Measurements from ENCODE around the gene EME2. TPM values are rescaled to one million over a fixed set of nuclear protein-coding genes. Genes with fewer than 3 reads are reported as not detected.
"Not testable (repeated sequence)": the region's sequence is repeated elsewhere in the genome, so short reads cannot be mapped to it uniquely, and the experiment has no call there.

Gene EME2
- total RNA-seq, 1 experiment from 2014 or later: 24.2 TPM

- intact Hi-C loops (cut with micrococcal nuclease; ENCODE audit: unreplicated experiment): no loop called here
- Histone ChIP-seq H3K9me2 (ENCODE audit: insufficient read depth) (no peaks in the 10 kb centered on the region), H2AFZ (no peak overlapping the region), H3K79me2 (ENCODE audit: low read depth) (no peaks in the 10 kb centered on the region), H3K4me2 (no peak overlapping the region), H3K36me3 (ENCODE audit: low read depth) (no peaks in the 10 kb centered on the region), H3K9me3 (ENCODE audit: insufficient read depth, low read depth) (no peaks in the 10 kb centered on the region), H3K27ac (no peak overlapping the region), H3K4me3 (no peak overlapping the region), H3F3A (ENCODE audit: insufficient read depth, low read depth) (peaks cover 17% of the 10 kb centered on the region), H3K4me1 (replicated peaks; ENCODE audit: insufficient read depth) (no peaks in the 10 kb centered on the region), H4K20me1 (ENCODE audit: insufficient read depth) (no peaks in the 10 kb centered on the region), H3K27me3 (ENCODE audit: insufficient read depth, low read depth) (no peaks in the 10 kb centered on the region)
- TF ChIP-seq EZH2 (IDR thresholded peaks at IDR 0.05; ENCODE audit: low read depth) (no peak), CTCF (conservative IDR thresholded peaks at IDR 0.05) (no peak)
- BruUV-seq (replicated peaks): no TSS peak
- ChIA-PET POLR2A (ENCODE audit: unreplicated experiment) (no interaction called here), CTCF (no interaction called here)
- DNase-seq: no peak
These were observed 41.0 kb upstream of the EME2 start for GRCh38 chr16:1731603-1732002.

- Histone ChIP-seq H3K4me3 (no peak overlapping the region), H3K4me2 (no peak overlapping the region), H3K79me2 (ENCODE audit: low read depth) (no peaks in the 10 kb centered on the region), H3K27me3 (ENCODE audit: insufficient read depth, low read depth) (no peaks in the 10 kb centered on the region), H3K9me3 (ENCODE audit: insufficient read depth, low read depth) (no peaks in the 10 kb centered on the region), H3K4me1 (replicated peaks; ENCODE audit: insufficient read depth) (no peaks in the 10 kb centered on the region), H4K20me1 (ENCODE audit: insufficient read depth) (no peaks in the 10 kb centered on the region), H3K9me2 (ENCODE audit: insufficient read depth) (no peaks in the 10 kb centered on the region), H3K36me3 (ENCODE audit: low read depth) (no peaks in the 10 kb centered on the region), H3K27ac (no peak overlapping the region), H3F3A (ENCODE audit: insufficient read depth, low read depth) (peaks cover 17% of the 10 kb centered on the region), H2AFZ (no peak overlapping the region)
- BruUV-seq (replicated peaks): no TSS peak
- DNase-seq: no peak
- ChIA-PET POLR2A (ENCODE audit: unreplicated experiment) (no interaction called here), CTCF (interaction anchor here (0.6 kb wide), 1 partner anchor 12 kb away, joined by 3 read pairs; no protein-coding TSS in a partner anchor)
- intact Hi-C loops (cut with micrococcal nuclease; ENCODE audit: unreplicated experiment): no loop called here
- TF ChIP-seq CTCF (conservative IDR thresholded peaks at IDR 0.05): no peak
- no peak for TF ChIP-seq EZH2 (IDR thresholded peaks at IDR 0.05; ENCODE audit: low read depth)
These were observed 40.5 kb upstream of the EME2 start for GRCh38 chr16:1732071-1732470.

- CTCF ChIA-PET: interaction anchor here (0.6 to 0.7 kb wide), 3 partner anchors 11 to 84 kb away, joined by 3 read pairs; no protein-coding TSS in a partner anchor
- H3F3A ChIP-seq (ENCODE audit: insufficient read depth, low read depth): peaks cover 19% of the 10 kb centered on the region
- BruUV-seq (replicated peaks); H3K27ac ChIP-seq; H3K9me3 ChIP-seq (ENCODE audit: insufficient read depth, low read depth); H3K79me2 ChIP-seq (ENCODE audit: low read depth); H3K36me3 ChIP-seq (ENCODE audit: low read depth); POLR2A ChIA-PET (ENCODE audit: unreplicated experiment); H3K9me2 ChIP-seq (ENCODE audit: insufficient read depth); intact Hi-C loops (cut with micrococcal nuclease; ENCODE audit: unreplicated experiment); H3K4me3 ChIP-seq; H3K4me1 ChIP-seq (replicated peaks; ENCODE audit: insufficient read depth); H2AFZ ChIP-seq; H4K20me1 ChIP-seq (ENCODE audit: insufficient read depth); H3K27me3 ChIP-seq (ENCODE audit: insufficient read depth, low read depth); DNase-seq; H3K4me2 ChIP-seq: not testable (repeated sequence)
These were observed 40.0 kb upstream of the EME2 start for GRCh38 chr16:1732551-1732987.

GRCh38 chr16:1734123-1734522 lies 38.5 kb upstream of the EME2 start:
- POLR2A ChIA-PET (ENCODE audit: unreplicated experiment): no interaction called here

More at GRCh38 chr16:1734123-1734522, 38.5 kb upstream of the EME2 start:
- no peak overlapping the region for H3K4me3 ChIP-seq
- H3K9me3 ChIP-seq (ENCODE audit: insufficient read depth, low read depth): no peaks in the 10 kb centered on the region
- H3K9me2 ChIP-seq (ENCODE audit: insufficient read depth): no peaks in the 10 kb centered on the region
- CTCF ChIA-PET: no interaction called here
- H3K36me3 ChIP-seq (ENCODE audit: low read depth): no peaks in the 10 kb centered on the region
- no peaks in the 10 kb centered on the region for H3K4me1 ChIP-seq (replicated peaks; ENCODE audit: insufficient read depth)
- no peaks in the 10 kb centered on the region for H3K79me2 ChIP-seq (ENCODE audit: low read depth)
- no peak for DNase-seq
- no peak overlapping the region for H3K27ac ChIP-seq
- H2AFZ ChIP-seq: no peak overlapping the region
- BruUV-seq (replicated peaks): no TSS peak
- intact Hi-C loops (cut with micrococcal nuclease; ENCODE audit: unreplicated experiment): no loop called here
- no peaks in the 10 kb centered on the region for H4K20me1 ChIP-seq (ENCODE audit: insufficient read depth)
- no peak for TF ChIP-seq CTCF (conservative IDR thresholded peaks at IDR 0.05)
- no peak overlapping the region for H3K4me2 ChIP-seq
- no peaks in the 10 kb centered on the region for H3K27me3 ChIP-seq (ENCODE audit: insufficient read depth, low read depth)
- H3F3A ChIP-seq (ENCODE audit: insufficient read depth, low read depth): peaks cover 35% of the 10 kb centered on the region

Measured in PC-9 (cell line).